Neural cell (in vitro differentiated cells): ENCODE data around the gene ACOXL. TPM values are rescaled to one million over a fixed set of nuclear protein-coding genes. Genes with fewer than 3 reads are reported as not detected.

ENCODE experiments used
- H2AFZ ChIP-seq: fragments of 200-600, 300-800 bp; sonication (generic), shearing (Covaris generic); 2 replicates; pipeline ENCODE4 v1.6.0; 2014; ENCODE audit warnings: low read depth, mild to moderate bottlenecking, antibody characterized with exemption, low read length, moderate library complexity
- H3F3A ChIP-seq: fragments of 200-600 bp; shearing (Covaris generic); 2 replicates; pipeline ENCODE4 v1.6.1; 2016; ENCODE audit warnings: mild to moderate bottlenecking, moderate library complexity, mixed read lengths, antibody characterized with exemption, low read length; ENCODE audit not compliant: insufficient read depth, poor library complexity, severe bottlenecking
- H3K27ac ChIP-seq: fragments of 200-600, 300-800 bp; sonication (generic), shearing (Covaris generic); 2 replicates; pipeline ENCODE4 v1.5.1; 2014; ENCODE audit warnings: mild to moderate bottlenecking, low read length, moderate library complexity
- H3K27me3 ChIP-seq: fragments of 300-800, 200-600 bp; sonication (generic), shearing (Covaris generic); 2 replicates; pipeline ENCODE4 v1.6.0; 2014; ENCODE audit warnings: mild to moderate bottlenecking, low read depth, low read length, moderate library complexity; ENCODE audit not compliant: insufficient read depth
- H3K36me3 ChIP-seq: fragments of 300-800, 200-600 bp; sonication (generic), shearing (Covaris generic); 2 replicates; pipeline ENCODE4 v1.5.1; 2014; ENCODE audit warnings: mild to moderate bottlenecking, antibody characterized with exemption, low read length, moderate library complexity; ENCODE audit not compliant: insufficient read depth
- H3K4me2 ChIP-seq: fragments of 300-800, 200-600 bp; sonication (generic), shearing (Covaris generic); 2 replicates; pipeline ENCODE4 v1.6.0; 2014; ENCODE audit warnings: mild to moderate bottlenecking, low read length
- H3K4me3 ChIP-seq: fragments of 300-800, 200-600 bp; sonication (generic), shearing (Covaris generic); 2 replicates; pipeline ENCODE4 v1.5.1; 2014; ENCODE audit warnings: mild to moderate bottlenecking, low read length, moderate library complexity
- H3K79me2 ChIP-seq: fragments of 200-600 bp; shearing (Covaris generic); replicated peaks from 2 replicates; pipeline ENCODE4 v1.6.0; 2014; ENCODE audit warnings: mild to moderate bottlenecking, low read length, moderate library complexity; ENCODE audit not compliant: insufficient read depth
- H3K9ac ChIP-seq: fragments of 300-800, 200-600 bp; sonication (generic), shearing (Covaris generic); 2 replicates; pipeline ENCODE4 v1.6.1; 2016; ENCODE audit warnings: mild to moderate bottlenecking, low read length, mixed read lengths
- H3K9me2 ChIP-seq: fragments of 200-600 bp; shearing (Covaris generic); 2 replicates; pipeline ENCODE4 v1.6.1; 2016; ENCODE audit warnings: mild to moderate bottlenecking, low read length, mixed read lengths; ENCODE audit not compliant: insufficient read depth
- H3K9me3 ChIP-seq: fragments of 200-600, 300-800 bp; sonication (generic), shearing (Covaris generic); 2 replicates; pipeline ENCODE4 v1.6.1; 2016; ENCODE audit warnings: mild to moderate bottlenecking, mixed run types, low read length, moderate library complexity, mixed read lengths
- H4K20me1 ChIP-seq: fragments of 200-600 bp; shearing (Covaris generic); 2 replicates; pipeline ENCODE4 v1.6.1; 2016; ENCODE audit warnings: mild to moderate bottlenecking, mixed run types; ENCODE audit not compliant: insufficient read depth
- CTCF ChIP-seq: fragments of 450-650 bp; IDR thresholded peaks from 2 replicates; pipeline ENCODE4 v1.5.1; 2014; ENCODE audit warnings: antibody characterized with exemption, mild to moderate bottlenecking, moderate library complexity; ENCODE audit not compliant: poor library complexity, severe bottlenecking
- EP300 ChIP-seq: fragments of 450-650 bp; conservative IDR thresholded peaks from 2 replicates; pipeline ENCODE4 v1.6.1; 2014; ENCODE audit warnings: antibody characterized with exemption, mild to moderate bottlenecking, moderate library complexity; ENCODE audit not compliant: poor library complexity, severe bottlenecking
- MXI1 ChIP-seq: fragments of 450-650 bp; conservative IDR thresholded peaks from 2 replicates; pipeline ENCODE4 v1.6.1; 2014; ENCODE audit warnings: antibody characterized with exemption, mild to moderate bottlenecking; ENCODE audit not compliant: poor library complexity, severe bottlenecking
- POLR2AphosphoS5 ChIP-seq: IDR thresholded peaks from 2 replicates; pipeline ENCODE4 v1.6.1; 2012
- RAD21 ChIP-seq: fragments of 450-650 bp; conservative IDR thresholded peaks from 2 replicates; pipeline ENCODE4 v1.6.1; 2014; ENCODE audit warnings: antibody characterized with exemption, mild to moderate bottlenecking, moderate library complexity
- TAF1 ChIP-seq: IDR thresholded peaks from 2 replicates; pipeline ENCODE4 v1.6.1; 2012; ENCODE audit warnings: low read depth
- polyA plus RNA-seq: library from polyadenylated mRNA; depleted of rRNA; stranded (reverse); fragments of >200 nt; gene quantifications from 2 replicates; pipeline ENCODE4 v1.2.3, GENCODE V29; 2014
- TF ChIP-seq, protein P1 (sequence below): IDR thresholded peaks from 2 replicates; pipeline ENCODE4 v1.6.1; 2012; ENCODE audit warnings: borderline replicate concordance

The ACOXL gene
- polyA plus RNA-seq, 1 donor from 2014 or later = not detected

- TF ChIP-seq, protein P1, sequence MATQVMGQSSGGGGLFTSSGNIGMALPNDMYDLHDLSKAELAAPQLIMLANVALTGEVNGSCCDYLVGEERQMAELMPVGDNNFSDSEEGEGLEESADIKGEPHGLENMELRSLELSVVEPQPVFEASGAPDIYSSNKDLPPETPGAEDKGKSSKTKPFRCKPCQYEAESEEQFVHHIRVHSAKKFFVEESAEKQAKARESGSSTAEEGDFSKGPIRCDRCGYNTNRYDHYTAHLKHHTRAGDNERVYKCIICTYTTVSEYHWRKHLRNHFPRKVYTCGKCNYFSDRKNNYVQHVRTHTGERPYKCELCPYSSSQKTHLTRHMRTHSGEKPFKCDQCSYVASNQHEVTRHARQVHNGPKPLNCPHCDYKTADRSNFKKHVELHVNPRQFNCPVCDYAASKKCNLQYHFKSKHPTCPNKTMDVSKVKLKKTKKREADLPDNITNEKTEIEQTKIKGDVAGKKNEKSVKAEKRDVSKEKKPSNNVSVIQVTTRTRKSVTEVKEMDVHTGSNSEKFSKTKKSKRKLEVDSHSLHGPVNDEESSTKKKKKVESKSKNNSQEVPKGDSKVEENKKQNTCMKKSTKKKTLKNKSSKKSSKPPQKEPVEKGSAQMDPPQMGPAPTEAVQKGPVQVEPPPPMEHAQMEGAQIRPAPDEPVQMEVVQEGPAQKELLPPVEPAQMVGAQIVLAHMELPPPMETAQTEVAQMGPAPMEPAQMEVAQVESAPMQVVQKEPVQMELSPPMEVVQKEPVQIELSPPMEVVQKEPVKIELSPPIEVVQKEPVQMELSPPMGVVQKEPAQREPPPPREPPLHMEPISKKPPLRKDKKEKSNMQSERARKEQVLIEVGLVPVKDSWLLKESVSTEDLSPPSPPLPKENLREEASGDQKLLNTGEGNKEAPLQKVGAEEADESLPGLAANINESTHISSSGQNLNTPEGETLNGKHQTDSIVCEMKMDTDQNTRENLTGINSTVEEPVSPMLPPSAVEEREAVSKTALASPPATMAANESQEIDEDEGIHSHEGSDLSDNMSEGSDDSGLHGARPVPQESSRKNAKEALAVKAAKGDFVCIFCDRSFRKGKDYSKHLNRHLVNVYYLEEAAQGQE = no peak
- TF ChIP-seq RAD21 (no peak), CTCF (no peak), EP300 (no peak)
- Histone ChIP-seq H3K9me2 (no peaks in the 10 kb centered on the region), H3K4me3 (no peak overlapping the region), H3K27me3 (no peaks in the 10 kb centered on the region), H3K9ac (no peak overlapping the region), H2AFZ (no peak overlapping the region), H3K79me2 (no peaks in the 10 kb centered on the region), H3K9me3 (no peaks in the 10 kb centered on the region), H4K20me1 (no peaks in the 10 kb centered on the region), H3K27ac (no peak overlapping the region), H3K4me2 (no peak overlapping the region), H3K36me3 (no peaks in the 10 kb centered on the region), H3F3A (no peaks in the 10 kb centered on the region)
Measured at GRCh38 chr2:110777531-110778311, 45.3 kb downstream of the ACOXL start.

GRCh38 chr2:110780461-110780860 lies 48.1 kb downstream of the ACOXL start:
- no peaks in the 10 kb centered on the region for H3F3A ChIP-seq
- H3K27me3 ChIP-seq = no peaks in the 10 kb centered on the region
- no peak overlapping the region for H3K4me2 ChIP-seq
- no peaks in the 10 kb centered on the region for H3K79me2 ChIP-seq
- no peaks in the 10 kb centered on the region for H3K36me3 ChIP-seq
- H4K20me1 ChIP-seq = no peaks in the 10 kb centered on the region
- TF ChIP-seq, protein P1 = no peak
- TF ChIP-seq POLR2AphosphoS5 (no peak), CTCF (no peak), EP300 (no peak), MXI1 (no peak), TAF1 (no peak), RAD21 (no peak)
- H2AFZ ChIP-seq = no peak overlapping the region
- H3K9ac ChIP-seq = no peak overlapping the region
- H3K4me3 ChIP-seq = no peak overlapping the region
- no peak overlapping the region for H3K27ac ChIP-seq
- no peaks in the 10 kb centered on the region for H3K9me3 ChIP-seq
- no peaks in the 10 kb centered on the region for H3K9me2 ChIP-seq
